Activated T-cell treated with anti-CD3 and anti-CD28 coated beads, Interleukin-2, amount 50 U/mL, for 48 hours (primary cell): ENCODE results near the gene STAT5B.
"Not testable (repeated sequence)": the region's sequence is repeated elsewhere in the genome, so short reads cannot be mapped to it uniquely, and the experiment has no call there.

Source experiments
- DNase-seq, 2 experiments: peaks; one replicate each; pipeline ENCODE4 v3.0.0-alpha.2; 2020

The STAT5B gene

DNA sequence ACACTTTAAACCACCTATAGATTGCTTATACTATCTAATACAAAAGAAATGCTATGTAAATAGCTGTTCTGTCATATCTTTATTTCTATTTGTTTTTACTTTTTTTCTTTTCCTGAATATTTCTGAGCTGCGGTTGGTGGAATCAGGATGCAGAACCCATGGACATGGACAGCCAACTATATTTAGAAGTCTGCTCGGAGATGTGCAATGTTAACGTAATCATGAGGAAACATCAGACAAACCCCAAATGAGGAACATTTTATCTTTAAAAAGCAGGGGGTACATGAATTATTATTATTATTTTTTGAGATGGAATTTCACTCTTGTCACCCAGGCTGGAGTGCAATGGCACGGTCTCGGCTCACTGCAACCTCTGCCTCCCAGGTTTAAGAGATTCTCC, 50.5 kb downstream of the STAT5B start:
- no peak for DNase-seq

DNA sequence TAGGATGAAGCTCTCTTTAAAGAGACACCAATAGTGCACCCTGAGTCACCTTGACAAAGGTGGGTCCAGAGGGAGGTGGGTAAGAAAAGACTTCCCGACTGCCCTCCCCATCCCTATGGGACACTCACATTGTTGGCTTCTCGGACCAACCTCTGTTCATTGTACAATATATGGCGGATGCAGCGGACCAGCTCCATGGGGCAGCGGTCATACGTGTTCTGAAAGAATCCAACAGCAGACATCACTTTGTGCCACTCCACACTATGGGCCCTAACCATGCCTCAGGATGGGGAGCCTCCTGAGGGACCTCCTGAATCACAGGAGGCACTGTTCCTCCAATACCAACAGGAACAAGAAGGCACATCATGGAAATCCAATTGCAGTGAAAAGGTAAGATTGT, 51.5 kb downstream of the STAT5B start:
- no peak for DNase-seq

DNA sequence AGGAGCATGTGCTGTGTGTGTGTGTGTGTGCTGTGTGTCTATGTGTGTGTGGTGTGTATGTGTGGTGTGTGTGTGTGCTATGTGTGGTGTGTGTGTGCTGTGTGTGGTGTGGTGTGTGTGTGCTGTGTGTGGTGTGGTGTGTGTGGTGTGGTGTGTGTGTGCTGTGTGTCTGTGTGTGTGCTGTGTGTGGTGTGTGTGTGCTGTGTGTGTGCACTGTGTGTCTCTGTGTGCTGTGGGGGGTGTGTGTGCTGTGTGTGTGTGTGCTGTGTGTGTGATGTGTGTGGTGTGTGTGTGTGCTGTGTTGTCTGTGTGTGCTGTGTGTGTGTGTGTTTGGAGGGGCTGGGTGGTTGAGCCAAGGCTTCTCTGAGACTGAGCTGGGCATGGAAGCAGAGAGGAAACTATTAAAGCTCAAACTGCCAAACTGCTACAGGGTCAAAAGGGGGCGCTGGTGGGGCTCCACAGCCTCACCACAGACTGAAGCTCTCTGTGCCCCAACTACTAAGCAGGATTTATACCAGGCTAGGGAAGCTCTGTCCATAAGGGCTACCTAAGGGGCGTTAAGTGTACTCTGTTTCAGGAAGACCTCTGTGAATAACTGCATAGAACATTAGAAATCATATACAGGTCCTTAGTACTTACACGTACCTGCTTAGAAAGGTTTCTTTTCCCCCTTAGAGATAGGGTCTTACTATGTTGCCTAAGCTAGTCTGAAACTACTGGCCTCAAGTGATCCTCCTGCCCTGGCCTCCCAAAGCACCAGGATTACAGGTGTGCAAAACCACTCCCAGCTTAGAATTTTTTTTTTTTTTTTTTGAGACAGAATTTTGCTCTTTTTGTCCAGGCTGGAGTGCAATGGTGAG, 54.1 kb downstream of the STAT5B start:
- peak; percentile 44 to 67 for DNase-seq

DNA sequence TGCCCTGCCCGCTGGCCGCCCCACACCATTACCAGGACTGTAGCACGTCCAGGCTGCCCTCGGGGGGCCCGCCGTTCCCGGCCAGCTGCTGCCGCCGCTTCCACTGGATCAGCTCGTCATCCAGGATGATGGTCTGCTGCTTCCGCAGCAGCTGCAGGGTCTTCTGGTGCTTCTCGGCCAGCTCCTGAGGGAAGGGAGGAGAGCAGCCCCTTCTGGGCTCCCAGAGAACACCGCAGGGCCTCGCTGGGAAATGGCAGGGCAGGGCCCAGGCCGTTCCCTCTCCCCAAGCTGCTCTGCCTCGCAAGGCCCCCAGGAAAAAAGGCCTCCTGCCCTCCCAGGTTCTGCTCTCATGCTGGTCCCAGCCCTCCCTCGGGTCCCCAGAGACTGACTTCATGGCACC, 56.9 kb downstream of the STAT5B start:
- not testable (repeated sequence) for DNase-seq

DNA sequence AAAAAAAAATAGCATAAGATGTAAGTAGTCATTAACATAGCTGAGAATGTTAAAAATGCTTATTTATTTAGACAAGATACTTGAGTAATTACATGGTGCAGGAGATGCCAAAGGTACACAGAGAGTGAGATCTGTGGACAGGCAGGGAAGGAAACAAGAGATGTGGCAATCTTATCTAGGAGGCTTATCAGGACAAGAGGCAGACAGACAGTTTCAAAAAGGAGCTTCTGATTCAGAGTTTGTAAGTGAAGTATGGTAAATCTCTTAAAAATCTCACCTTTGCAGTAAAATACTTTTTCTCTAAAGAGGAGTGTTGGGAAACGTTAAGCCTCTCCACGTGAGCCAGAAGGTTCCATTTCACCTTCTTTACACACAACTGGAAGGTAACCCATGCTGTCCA, 62.0 kb downstream of the STAT5B start:
- no peak for DNase-seq

DNA sequence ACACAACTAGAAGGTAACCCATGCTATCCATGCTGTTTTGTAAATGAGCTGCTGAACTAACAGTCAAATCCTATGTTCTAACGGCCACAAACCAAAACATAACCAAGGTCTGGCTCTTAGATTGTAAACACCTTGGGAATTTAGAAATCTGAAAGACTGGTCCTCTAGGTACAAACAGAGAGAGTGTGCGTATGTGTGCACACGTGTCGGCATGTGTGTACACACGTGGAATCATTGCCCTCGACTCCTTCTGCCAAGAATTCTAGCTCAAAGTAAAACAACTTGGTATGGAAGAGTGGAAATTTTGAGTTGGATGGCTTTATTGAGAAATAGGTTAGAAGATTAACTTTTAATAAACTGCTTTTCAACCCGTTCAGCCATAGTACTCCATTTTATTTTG, 63.8 kb downstream of the STAT5B start:
- no peak for DNase-seq

DNA sequence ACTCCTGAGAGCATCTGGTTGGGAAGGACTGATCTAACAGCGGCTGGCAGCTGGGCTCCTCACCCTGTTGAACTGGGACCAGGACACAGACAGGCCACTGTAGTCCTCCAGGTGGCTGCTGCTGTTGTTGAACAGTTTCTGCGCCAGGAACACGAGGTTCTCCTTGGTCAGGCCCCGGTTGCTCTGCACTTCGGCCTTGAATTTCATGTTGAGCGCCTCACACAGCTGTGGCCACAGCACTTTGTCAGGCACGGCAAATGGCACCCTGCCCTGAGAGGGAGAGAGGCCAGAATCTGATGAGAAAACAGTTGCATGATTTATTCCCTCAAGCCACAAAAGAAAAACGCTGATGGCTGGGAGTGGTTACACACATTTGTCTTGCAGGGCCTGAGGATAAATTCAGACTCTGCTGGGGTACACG, 64.3 kb downstream of the STAT5B start:
- DNase-seq, result not testable (repeated sequence)

DNA sequence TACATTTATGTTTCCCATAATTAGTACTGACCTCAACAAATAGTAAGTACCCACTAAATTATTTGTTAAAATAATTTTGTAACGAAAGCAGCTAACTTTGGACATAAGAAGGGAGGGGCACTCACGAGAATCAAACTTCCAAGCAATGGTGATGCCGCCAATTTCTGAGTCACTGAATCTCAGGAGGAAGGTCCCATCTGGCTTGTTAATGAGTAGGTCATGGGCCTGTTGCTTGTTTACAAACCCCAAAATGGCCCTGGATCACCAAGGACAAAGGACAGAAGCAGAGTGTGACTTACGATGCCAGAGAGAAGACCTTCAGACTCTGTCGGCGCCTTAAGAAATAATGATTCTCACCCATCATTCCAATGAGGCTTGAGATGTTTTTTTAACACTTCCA, 66.1 kb downstream of the STAT5B start:
- no peak for DNase-seq

DNA sequence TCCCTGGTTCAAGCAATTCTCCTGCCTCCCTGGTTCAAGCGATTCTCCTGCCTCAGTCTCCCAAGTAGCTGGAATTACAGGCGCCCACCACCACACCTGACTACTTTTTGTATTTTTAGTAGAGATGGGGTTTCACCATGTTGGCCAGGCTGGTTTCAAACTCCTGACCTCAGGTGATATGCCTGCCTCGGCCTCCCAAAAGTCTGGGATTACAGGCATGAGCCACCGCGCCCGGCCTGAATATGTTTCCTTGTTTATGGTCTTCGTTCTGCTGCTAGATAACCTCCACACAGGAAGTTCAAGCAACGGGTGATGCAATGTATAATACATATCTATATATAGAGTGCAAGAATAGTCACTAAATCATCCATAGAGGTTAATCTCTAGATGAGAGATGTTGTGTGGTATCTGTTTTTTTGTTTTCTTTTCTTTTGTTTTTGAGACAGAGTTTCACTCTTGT, 70.0 kb downstream of the STAT5B start:
- DNase-seq, result not testable (repeated sequence)

DNA sequence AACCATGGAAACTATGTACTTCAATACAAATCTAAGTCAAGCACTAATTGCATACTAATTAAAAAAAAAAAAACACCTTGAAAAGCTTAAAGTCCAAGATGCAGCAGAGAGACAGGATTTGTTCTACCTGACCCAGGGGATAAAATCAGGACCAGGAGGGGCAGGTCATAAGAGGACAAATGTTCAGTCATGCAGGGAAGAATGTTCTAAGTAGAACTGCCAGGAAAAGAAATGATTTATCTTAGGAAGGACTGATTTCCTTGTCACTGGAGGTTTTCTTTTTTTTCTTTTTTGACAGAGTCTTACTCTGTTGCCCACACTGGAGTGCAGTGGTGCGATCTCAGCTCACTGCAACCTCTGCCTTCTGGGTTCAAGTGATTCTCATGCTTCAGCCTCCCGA, 72.8 kb downstream of the STAT5B start:
- no peak for DNase-seq

DNA sequence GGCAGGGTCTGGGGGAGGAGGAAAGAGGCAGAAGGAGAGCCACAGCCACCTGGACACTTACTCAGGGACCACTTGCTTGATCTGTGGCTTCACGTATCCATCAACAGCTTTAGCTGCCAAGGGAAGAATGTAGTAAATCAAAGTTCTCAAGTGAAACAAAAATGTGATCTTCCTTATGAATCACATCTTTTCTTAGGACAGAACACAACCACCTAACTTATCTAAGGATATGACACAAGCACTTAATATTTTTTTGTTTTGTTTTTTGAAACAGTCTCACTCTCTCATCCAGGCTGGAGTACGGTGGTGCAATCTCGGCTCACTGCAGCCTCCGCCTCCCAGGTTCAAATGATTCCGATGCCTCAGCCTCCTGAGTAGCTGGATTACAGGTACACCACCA, 73.5 kb downstream of the STAT5B start:
- DNase-seq, result no peak

DNA sequence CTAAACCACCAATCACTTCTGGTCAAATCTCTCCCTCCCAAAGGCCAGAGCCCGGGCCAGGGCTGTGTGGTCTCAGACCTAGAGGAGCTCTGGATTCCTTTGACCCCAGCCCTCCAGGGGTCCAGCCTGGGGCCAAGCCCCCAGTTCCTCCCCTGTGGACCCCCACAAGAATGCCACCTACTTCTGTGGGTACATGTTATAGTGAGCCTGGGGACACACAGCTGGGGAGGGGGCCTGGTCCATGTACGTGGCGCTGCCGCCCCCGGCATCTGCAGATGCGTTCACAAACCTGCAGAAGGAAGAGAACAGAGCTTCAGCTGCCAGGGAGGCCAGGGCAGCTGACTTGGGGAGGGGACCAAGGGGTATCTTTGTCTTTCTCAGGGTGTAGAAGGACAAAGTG, 74.0 kb downstream of the STAT5B start:
- no peak for DNase-seq

DNA sequence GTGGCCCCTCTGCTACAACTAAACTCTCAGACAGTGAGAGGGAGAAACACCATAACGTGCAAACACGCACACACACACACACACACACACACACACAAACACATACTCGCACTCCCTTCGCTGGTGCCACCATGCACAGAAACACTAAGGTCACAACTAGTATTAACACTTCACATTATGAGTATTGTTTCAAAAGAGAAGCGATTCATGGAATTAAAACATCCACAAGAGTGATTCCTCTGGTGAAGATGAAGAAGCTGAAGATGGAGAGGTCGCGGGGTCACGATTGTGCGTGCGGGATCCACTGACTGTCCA, 74.8 kb downstream of the STAT5B start:
- DNase-seq, result no peak

DNA sequence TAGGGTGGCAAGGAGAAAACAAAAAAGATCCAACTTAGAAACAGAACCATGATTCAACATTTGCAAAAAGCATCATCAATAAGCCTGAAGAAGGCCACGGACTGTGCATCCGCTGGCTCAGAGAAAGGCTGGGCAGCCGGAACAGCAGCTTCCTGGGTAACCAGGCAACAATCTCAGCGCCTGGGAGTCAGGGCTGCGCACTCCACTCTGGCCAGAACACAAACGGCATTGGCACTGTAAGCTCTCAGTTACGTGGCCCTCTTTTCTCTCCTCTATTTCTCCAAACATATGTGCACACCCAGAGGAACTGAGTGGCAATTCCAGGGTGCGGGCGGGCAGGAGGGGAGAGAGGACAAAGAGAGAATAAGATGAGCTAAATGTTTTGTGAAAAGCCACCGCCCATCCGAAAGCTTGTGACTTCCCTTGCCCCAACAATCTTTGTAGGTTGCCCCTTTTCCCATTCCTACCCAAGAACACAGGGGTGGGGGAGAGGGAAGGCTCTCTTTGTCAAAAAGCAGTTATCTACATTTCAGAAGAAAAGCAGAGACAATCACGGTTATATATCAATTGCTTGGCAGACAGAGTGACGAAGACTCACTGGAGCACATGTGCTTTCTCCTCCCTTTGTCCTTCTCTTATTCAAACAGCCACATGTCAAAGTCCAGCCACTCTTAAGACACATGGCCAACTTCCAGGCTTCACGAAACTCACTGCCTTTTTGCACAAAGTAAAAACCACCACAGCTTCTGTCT, 75.3 kb downstream of the STAT5B start:
- DNase-seq, result no peak

DNA sequence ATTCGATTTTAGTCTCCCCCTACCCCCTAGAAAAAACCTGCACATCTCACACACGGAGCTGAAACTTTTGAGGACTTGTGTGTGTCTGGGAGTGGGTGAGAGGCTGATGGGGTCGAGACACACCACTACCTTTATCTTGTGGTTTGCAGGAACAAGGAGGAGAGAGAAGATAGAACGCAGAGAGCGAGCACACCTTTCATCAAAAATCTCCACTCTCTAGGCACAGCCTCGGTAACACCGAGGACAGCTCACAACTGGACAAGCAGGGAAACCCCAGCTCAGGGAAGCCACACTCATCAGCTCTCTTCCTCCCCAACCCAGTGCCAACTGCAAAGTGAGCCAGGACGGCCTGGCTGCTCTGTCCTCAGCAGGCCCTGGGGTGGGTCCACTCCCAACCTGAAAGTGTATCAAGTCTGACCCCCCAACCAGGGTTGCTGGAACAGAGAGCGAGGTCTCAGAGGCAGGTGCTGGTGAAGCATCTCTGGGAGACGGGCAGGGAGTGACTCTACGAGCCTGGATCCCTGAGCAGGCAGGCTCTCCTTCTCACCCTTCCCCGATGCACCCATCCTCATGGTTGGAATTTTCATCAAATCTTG, 76.7 kb downstream of the STAT5B start:
- no peak for DNase-seq

DNA sequence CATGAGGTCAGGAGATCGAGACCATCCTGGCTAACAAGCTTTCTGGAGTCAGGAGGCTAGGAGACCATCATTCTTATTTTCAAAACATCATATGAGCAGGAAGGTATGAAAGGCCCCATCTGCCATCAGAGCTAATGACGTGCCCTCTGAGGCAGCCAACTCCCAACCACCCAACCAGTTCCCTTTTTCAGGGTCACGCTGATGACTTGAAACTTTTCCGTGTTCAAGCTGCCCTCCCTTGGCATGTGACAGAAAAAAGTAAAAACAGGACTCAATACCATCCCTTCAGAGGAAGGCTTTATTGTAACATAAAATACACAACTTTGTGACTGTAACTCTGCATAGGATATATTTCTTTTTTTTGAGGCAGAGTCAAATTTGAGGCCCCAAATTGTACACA, 77.3 kb downstream of the STAT5B start:
- no peak for DNase-seq

DNA sequence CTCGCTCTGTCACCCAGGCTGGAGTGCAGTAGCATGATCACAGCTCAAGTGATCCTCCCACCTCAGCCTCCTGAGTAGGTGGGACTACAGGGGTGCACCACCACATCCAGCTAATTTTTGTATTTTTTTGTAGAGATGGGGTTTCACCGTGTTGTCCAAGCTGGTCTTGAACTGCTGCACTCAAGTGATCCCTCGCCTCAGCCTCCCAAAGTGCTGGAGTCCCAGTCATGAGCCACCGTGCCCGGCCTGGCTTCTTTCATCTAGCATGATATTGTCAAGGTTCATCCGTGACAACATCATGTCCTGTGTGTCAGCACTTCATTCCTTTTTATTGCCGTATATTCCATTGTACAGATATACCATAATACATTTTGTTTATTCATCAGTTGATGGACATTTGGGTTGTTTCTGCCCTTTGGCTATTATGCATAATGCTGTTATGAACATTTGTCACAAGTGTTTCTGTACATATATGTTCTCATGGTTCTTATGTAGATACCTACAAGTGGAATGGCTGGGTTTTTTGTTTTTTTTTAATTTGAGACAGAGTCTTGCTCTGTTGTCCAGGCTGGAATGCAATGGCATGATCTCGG, 78.5 kb downstream of the STAT5B start:
- DNase-seq, result no peak

DNA sequence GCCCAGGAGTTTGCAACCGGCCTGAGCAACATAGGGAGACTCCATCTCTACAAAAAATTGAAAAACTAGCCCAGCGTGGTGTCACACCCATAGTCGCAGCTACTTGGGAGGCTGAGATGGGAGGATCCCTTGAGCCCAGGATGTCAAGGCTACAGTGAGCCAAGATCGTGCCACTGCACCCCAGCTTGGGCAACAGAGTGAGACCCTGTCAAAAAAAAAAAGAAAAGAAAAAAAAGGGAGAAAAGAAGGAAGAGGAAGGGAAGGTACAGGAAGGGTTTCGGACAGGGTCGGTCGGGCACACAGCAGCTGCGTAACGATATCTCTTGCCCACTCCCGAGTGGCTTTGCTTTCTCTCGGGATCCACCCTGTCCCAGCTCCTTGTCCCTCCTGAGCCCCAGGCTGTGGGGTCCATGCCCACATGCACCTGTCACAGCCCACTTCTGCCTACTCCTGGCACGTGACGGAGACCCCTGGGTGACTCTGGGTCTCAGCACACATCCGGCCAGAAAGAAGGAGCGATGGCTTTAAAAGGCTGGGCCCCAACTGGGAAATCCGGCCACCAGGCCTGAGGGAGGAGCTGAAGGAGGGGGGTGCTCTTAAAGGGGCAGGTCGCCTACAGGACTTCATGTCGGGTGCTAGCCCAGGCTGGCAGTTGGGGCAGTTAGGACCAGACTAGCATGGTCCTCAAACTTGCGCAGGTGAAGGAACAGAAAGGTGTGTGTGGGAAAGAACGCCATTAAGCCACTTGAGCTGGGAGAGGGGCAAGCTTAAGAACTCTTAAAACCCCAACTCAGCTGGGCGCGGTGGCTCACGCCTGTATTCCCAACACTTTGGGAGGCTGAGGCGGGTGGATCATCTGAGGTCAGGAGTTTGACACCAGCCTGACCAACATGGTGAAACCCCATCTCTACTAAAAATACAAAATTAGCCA, 82.0 kb downstream of the STAT5B start, which contains the start of gene GHDC:
GHDC (minus strand) TSS at position 526 of the 931 bp plus-strand sequence. CDS start 913 bp downstream, outside the sequence.
- DNase-seq, result peak; percentile 84

DNA sequence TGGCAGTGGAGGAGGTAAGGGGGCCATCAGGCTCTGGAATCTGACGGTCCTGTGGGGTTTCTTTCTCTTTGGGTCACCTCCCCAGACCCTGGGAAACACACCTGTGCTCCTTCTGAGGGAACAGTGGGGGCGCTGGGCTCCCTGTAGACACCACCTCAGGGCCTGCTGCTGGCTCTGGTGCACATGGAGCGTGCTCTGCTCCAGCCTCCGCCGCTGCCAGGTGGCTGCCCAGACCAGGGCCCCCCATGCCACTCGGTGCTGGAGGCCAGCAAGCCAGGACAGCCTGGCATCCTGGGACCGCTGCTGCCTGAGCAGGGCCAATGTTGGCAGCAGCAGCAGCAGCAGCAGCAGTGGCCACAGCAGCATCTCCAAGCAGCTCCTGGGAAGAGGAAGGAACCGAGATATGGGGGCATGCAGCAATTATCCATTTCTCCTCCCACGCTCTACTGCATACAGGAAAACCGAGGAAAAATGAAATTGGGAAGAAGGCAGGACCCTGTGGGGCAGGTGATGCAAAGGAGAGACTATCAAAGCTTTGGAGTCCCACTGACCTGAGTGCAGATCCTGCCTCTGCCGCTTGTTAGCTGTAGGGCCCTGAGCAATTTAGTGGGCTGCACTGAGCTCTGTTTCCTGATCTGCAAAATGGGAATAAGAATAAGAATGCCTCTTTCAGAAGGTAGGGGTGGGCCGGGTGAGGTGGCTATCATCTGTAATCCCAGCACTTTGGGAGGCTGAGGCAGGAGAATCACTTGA, 82.8 kb downstream of the STAT5B start:
- no peak for DNase-seq

DNA sequence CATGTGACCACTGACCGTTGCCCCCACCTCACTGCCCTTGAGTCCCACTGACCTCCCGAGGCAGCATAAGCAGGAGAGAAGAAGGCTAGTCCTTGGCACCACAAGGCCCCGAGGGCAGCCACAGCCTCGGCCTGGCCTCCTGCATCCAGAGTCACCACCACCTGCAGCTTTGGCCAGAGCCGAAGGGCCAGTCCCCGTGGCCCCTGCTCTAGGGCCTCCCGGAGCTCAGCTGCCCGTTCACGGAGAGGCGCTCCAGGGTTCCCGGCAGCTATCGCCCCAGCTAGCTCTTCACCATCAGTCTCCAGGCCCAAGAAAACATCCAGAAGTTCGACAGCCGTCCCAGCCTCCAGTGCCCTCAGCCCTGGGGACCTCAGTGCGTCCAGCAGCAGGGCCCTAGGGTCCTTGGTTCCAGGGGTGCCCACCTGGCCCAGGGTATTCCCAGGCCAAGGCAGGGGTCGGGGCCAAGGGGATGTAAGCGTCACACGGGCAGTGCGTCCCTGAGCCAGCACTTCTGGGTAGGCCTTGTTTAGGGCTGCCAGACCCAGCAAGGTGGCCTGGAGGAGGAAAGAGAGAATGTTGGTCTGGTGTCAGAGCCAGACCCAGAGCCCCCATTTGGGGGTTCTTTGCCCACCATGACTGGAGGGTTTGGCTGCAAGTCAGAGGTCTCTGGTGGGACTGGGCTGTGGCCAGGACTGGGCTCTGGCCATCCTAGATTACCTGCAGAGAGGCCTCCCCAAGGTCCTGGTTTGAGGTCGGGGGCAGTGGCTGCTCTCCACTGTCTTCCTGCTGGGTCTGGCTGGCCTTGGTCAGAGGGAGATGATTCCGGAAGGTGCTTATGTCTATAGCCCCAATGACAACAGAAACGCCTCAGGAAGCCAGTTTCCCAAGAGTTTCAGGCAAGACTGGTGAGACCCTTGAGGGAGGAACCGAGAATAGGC, 83.7 kb downstream of the STAT5B start:
- DNase-seq, result no peak
